ENCODE data around the gene REN.

Gene REN

DNA sequence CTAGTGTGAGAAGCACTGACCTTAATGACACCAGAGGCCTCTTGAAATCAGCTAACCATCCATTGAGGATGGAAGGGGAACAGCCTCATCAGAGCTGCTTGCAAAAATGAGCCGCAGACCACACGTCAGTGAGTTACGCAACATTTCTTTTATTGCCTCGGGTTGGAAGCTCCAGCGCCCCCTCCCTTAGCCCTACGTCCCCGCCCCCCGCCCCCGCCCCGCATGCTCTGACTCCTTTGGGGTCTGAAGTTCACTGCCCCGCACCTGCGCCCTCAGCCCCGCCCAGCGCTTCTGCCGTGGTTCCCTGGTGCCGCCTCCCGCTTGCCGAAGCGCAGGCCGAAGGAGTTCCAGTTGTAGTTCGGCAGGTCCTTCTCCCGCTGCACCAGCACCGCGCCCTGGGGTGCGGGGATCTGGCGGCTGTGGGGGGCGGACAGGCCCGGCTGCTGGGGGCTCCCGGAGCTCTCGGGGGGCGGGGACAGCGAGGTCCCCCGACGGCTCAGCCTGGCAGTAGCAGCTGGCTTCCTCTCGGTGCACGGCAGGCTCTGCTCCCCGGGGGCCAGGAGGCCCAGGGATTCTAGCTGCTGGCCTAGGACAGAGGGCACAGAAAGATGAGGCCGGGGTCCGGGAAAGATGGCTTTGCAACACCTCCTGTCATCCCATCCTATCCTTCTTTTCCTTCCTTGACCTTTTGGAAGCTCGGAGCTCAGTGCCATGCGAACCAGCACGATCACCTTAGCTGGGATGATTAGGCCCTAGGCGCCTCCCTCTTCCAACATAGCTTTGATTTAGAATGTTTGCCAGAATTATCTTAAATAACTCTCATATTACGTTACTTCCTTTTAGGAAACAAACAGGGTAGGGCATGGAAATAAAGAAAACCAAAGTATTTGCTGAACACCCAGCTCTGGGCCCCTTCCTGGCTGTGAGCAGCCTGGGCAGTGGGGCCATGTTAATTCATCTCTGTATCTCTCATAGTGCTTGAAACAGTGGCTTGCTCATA lies 24.4 kb upstream of the REN start:
- peak overlapping the region; percentile 40 for H3K4me3 ChIP-seq (ENCODE audit: low read length)
- no peak overlapping the region for H3K9ac ChIP-seq (ENCODE audit: low read depth, low read length)
- WGBS = 17% methylated on average over 43 of the region's 44 CpGs

DNA sequence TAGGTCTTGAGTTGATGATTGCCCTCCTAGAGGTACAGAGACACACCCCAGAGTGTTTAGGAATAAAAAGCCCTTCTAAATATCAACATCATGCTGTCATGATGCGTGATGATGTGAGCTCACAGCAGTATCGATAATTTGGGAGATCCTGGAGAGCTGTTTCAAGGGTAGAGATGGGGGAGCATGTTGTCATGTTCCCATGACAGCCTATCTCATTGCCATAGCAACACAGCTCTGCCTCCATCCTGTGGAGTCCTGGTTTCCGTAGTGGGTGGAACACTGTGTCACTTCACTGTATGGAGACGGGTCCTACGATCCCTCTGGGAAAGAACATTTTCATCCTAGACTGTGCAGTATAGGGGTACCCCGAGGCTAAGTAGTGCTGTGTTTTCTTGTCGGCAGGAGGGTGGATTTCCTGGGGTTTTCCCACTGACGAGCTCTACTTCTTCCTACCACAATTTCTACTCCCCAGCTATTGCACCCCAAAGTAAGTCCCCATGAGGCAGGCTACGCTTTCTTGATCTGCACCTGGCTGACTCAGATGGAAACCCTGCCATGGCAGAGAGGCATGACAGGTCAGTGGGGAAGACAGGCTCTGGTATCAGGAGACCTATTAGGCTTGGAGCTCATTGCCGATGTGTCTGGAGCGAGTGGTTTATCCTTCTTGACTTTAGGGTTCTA lies 23.0 kb upstream of the REN start:
- no peak overlapping the region for H3K4me3 ChIP-seq (ENCODE audit: low read length)
- no peak overlapping the region for H3K9ac ChIP-seq (ENCODE audit: low read depth, low read length)
- peaks cover 56% of the 10 kb centered on the region for H3K27me3 ChIP-seq (ENCODE audit: insufficient read depth, low read length)
- WGBS = 84% methylated on average over 11 of the region's 11 CpGs
- H3K27ac ChIP-seq (ENCODE audit: low read depth, low read length) = no peak overlapping the region
- H3K9me3 ChIP-seq (ENCODE audit: insufficient read depth, low read depth, low read length) = no peaks in the 10 kb centered on the region
- no peaks in the 10 kb centered on the region for H3K36me3 ChIP-seq (ENCODE audit: insufficient read depth, low read length)
- no peaks in the 10 kb centered on the region; the same call in 1 of the 2 replicates for H3K4me1 ChIP-seq (ENCODE audit: insufficient read depth, low read length)

More for the DNA sequence above, 24.4 kb upstream of the REN start:
- Histone ChIP-seq H3K27ac (ENCODE audit: low read depth, low read length) (no peak overlapping the region), H3K36me3 (ENCODE audit: insufficient read depth, low read length) (no peaks in the 10 kb centered on the region), H3K27me3 (ENCODE audit: insufficient read depth, low read length) (peaks cover 56% of the 10 kb centered on the region), H3K9me3 (ENCODE audit: insufficient read depth, low read depth, low read length) (no peaks in the 10 kb centered on the region), H3K4me1 (ENCODE audit: insufficient read depth, low read length) (no peaks in the 10 kb centered on the region; the same call in 1 of the 2 replicates)

DNA sequence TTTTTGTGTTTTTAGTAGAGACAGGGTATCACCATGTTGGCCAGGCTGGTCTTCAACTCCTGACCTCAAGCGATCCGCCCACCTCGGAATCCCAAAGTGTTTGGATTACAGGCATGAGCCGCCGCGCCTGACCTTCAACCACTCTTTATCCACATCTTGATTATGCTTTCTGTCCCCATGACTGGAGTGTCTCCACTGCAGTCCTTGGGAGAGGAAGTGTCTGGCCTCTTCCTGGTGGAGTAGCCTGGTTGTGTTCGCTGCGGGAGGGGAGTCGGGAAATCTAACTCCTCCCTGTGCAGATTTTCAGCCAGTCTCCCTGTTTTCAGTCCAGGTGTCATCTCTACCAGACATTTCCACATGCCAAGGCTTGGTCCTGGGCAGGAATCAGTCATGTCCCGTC lies 20.5 kb upstream of the REN start:
- Histone ChIP-seq H3K27me3 (ENCODE audit: insufficient read depth, low read length) (peaks cover 47% of the 10 kb centered on the region), H3K9ac (ENCODE audit: low read depth, low read length) (no peak overlapping the region), H3K9me3 (ENCODE audit: insufficient read depth, low read depth, low read length) (no peaks in the 10 kb centered on the region), H3K4me1 (ENCODE audit: insufficient read depth, low read length) (no peaks in the 10 kb centered on the region; the same call in 1 of the 2 replicates), H3K36me3 (ENCODE audit: insufficient read depth, low read length) (no peaks in the 10 kb centered on the region), H3K4me3 (ENCODE audit: low read length) (no peak overlapping the region), H3K27ac (ENCODE audit: low read depth, low read length) (no peak overlapping the region)
- 92% methylated on average over 10 of the region's 10 CpGs for WGBS

DNA sequence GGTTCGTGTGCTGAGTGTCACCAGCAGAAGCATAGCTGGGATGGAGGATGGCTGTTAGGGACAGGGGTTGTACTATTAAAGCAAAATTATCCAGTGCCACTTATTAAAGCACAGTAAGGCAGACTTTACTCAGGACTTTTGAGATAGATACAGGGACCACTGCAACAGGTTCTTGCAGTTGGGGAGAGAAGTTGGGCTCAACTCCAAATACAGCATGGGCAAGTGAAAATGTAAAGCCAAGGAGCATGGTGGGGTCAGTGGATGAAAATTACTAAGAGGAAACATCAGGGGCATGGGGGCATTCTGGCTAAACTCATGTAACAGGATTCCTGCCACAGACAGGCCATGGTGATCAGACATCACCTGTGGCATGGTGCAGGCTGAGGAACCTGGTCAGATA lies 15.0 kb upstream of the REN start:
- Histone ChIP-seq H3K9me3 (ENCODE audit: insufficient read depth, low read depth, low read length) (0 out of 2 replicates have a peak, but pooled peaks cover 5% of the 10 kb centered on the region), H3K27ac (ENCODE audit: low read depth, low read length) (no peak overlapping the region), H3K4me1 (ENCODE audit: insufficient read depth, low read length) (no peaks in the 10 kb centered on the region), H3K36me3 (ENCODE audit: insufficient read depth, low read length) (no peaks in the 10 kb centered on the region), H3K9ac (ENCODE audit: low read depth, low read length) (no peak overlapping the region), H3K27me3 (ENCODE audit: insufficient read depth, low read length) (no peaks in the 10 kb centered on the region; the same call in 1 of the 2 replicates), H3K4me3 (ENCODE audit: low read length) (no peak overlapping the region)
- WGBS = 73% methylated on average over 1 of the region's 1 CpG

DNA sequence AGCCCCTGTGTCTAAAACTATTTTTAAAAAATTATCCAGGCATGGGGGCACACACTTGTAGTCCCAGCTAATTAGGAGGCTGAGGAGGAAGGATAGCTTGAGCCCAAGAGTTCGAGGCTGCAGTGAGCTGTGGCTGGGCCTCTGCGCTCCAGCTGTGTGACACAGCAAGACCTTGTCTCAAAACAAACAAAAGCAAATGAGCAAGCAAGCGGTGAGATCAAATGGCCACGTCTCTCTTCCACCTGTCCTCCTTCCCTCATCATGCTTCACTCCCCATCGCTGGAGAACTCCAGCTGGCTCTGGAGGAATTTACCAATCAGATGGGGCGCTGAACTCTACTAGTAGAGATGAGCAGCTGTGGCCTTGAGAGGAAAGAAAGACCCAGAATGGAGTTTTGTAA lies 14.0 kb upstream of the REN start:
- no peaks in the 10 kb centered on the region for H3K27me3 ChIP-seq (ENCODE audit: insufficient read depth, low read length)
- WGBS = 75% methylated on average over 6 of the region's 6 CpGs
- no peaks in the 10 kb centered on the region for H3K4me1 ChIP-seq (ENCODE audit: insufficient read depth, low read length)
- H3K27ac ChIP-seq (ENCODE audit: low read depth, low read length) = no peak overlapping the region
- H3K36me3 ChIP-seq (ENCODE audit: insufficient read depth, low read length) = no peaks in the 10 kb centered on the region
- H3K4me3 ChIP-seq (ENCODE audit: low read length) = no peak overlapping the region
- no peak overlapping the region for H3K9ac ChIP-seq (ENCODE audit: low read depth, low read length)
- 0 out of 2 replicates have a peak, but pooled peaks cover 5% of the 10 kb centered on the region for H3K9me3 ChIP-seq (ENCODE audit: insufficient read depth, low read depth, low read length)

DNA sequence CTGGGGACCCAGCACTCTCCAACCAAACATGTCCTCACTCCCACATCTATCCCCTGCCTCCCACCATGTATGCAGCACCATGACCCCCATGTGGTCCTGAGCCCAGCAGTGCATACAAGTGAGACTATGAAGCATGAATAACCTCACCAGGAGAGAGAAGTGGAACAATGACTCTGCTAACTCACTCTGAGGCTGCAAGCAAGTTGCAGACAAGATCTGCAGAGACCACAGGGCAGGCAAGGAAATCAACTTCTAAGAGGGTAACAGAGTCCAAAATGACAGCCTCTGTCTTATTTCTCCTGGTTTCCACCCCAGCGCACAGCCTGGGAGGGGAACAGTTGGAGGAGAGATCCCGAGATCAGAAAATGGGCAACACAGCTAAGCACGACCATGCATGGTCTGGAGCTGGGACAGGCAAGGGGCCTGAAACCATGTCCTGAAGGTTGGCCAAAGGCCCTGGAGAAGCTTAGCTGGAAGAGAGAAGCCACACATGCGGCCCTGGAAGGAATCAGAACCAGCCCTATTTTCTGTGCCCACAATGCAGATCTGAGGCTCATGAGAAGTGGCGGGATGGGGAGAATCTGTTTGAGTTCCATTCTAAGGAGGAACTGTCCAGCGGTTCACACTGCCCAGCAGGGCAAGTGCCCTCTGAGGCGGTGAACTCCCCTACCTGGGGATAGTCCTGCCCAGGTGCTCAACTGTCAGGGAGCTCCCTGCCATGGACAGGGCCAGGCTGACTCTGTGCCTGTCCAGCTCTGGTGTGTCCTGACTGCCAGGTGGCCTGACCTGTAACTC lies 12.5 kb upstream of the REN start:
- no peak overlapping the region for H3K4me3 ChIP-seq (ENCODE audit: low read length)
- H3K27ac ChIP-seq (ENCODE audit: low read depth, low read length) = no peak overlapping the region
- H3K9me3 ChIP-seq (ENCODE audit: insufficient read depth, low read depth, low read length) = 0 out of 2 replicates have a peak, but pooled peaks cover 5% of the 10 kb centered on the region
- WGBS = 89% methylated on average over 7 of the region's 7 CpGs
- H3K9ac ChIP-seq (ENCODE audit: low read depth, low read length) = no peak overlapping the region
- peaks cover 3% of the 10 kb centered on the region; the same call in 1 of the 2 replicates for H3K27me3 ChIP-seq (ENCODE audit: insufficient read depth, low read length)
- H3K36me3 ChIP-seq (ENCODE audit: insufficient read depth, low read length) = no peaks in the 10 kb centered on the region
- no peaks in the 10 kb centered on the region for H3K4me1 ChIP-seq (ENCODE audit: insufficient read depth, low read length)

DNA sequence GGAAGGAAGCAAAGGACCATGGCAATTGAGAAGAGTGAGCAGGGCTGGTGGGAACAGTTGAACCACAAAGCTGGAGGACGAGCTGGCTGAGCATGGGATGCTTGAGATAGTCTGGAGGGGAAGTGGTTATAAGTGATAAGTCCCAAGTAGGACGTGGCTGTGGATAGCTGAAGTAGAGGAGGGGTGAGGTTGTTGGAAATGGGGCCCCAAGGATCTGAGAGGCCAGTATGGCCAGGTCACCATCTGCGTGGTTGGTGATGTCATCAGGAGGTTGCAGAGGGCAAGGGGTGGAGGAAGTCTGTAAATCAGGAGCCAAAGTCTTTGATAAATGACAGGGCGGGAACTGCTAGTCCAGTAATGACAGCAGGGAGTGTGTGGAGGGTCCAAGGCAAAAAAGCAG lies 11.0 kb upstream of the REN start:
- H3K9me3 ChIP-seq (ENCODE audit: insufficient read depth, low read depth, low read length) = 0 out of 2 replicates have a peak, but pooled peaks cover 5% of the 10 kb centered on the region
- H3K36me3 ChIP-seq (ENCODE audit: insufficient read depth, low read length) = no peaks in the 10 kb centered on the region
- H3K4me3 ChIP-seq (ENCODE audit: low read length) = no peak overlapping the region
- H3K9ac ChIP-seq (ENCODE audit: low read depth, low read length) = no peak overlapping the region
- WGBS = 78% methylated on average over 4 of the region's 4 CpGs
- peaks cover 3% of the 10 kb centered on the region; the same call in 1 of the 2 replicates for H3K27me3 ChIP-seq (ENCODE audit: insufficient read depth, low read length)
- H3K27ac ChIP-seq (ENCODE audit: low read depth, low read length) = no peak overlapping the region
- no peaks in the 10 kb centered on the region for H3K4me1 ChIP-seq (ENCODE audit: insufficient read depth, low read length)

DNA sequence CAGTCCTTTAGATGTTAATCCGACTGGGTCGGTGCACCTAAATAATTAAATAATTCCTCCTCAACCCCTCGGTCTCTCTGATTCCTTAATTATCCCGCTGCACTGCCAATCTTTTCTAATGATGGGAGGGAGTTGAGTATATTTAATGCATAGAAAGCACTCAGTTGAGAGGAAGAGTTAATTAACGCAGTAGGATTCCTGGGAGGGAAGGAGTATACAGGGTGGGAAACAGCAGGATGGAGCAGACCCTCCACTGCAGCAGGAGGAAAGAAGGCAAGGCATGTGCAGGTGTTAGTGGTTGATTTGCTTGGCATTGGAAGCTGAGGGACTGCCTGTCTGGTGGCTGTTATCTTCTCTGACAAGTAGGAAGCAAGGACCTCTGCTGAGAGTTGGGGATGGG lies 9.9 kb upstream of the REN start:
- H3K4me3 ChIP-seq (ENCODE audit: low read length) = no peak overlapping the region

DNA sequence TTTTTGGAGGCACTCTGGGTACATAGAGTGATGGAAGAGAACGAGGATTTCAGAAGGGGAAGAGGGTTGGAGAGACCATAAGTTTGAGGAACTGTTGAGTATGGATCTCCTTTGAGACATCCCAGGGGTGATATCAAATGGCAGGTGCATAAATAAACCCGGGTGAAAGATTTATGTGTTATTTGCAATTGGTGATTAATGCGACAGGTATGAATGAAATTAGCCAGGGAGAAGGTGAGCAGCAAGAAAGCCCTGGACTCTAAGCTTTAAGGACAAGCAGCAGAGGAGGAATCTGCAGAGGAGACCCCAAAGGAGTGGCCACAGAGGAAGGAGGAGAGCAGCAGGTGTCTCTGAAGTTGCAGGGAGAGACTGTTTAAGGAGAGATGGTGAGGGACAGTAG lies 8.8 kb upstream of the REN start:
- H3K4me3 ChIP-seq (ENCODE audit: low read length) = no peak overlapping the region
- no peaks in the 10 kb centered on the region for H3K4me1 ChIP-seq (ENCODE audit: insufficient read depth, low read length)
- no peak overlapping the region for H3K27ac ChIP-seq (ENCODE audit: low read depth, low read length)
- H3K9ac ChIP-seq (ENCODE audit: low read depth, low read length) = no peak overlapping the region
- peaks cover 3% of the 10 kb centered on the region; the same call in 1 of the 2 replicates for H3K27me3 ChIP-seq (ENCODE audit: insufficient read depth, low read length)
- 90% methylated on average over 3 of the region's 3 CpGs for WGBS
- H3K9me3 ChIP-seq (ENCODE audit: insufficient read depth, low read depth, low read length) = peaks cover 19% of the 10 kb centered on the region
- H3K36me3 ChIP-seq (ENCODE audit: insufficient read depth, low read length) = no peaks in the 10 kb centered on the region

More for the DNA sequence above, 9.9 kb upstream of the REN start:
- Histone ChIP-seq H3K36me3 (ENCODE audit: insufficient read depth, low read length) (no peaks in the 10 kb centered on the region), H3K9ac (ENCODE audit: low read depth, low read length) (no peak overlapping the region), H3K27me3 (ENCODE audit: insufficient read depth, low read length) (peaks cover 3% of the 10 kb centered on the region; the same call in 1 of the 2 replicates), H3K4me1 (ENCODE audit: insufficient read depth, low read length) (no peaks in the 10 kb centered on the region), H3K27ac (ENCODE audit: low read depth, low read length) (no peak overlapping the region), H3K9me3 (ENCODE audit: insufficient read depth, low read depth, low read length) (0 out of 2 replicates have a peak, but pooled peaks cover 9% of the 10 kb centered on the region)
- WGBS = 88% methylated on average over 2 of the region's 5 CpGs

DNA sequence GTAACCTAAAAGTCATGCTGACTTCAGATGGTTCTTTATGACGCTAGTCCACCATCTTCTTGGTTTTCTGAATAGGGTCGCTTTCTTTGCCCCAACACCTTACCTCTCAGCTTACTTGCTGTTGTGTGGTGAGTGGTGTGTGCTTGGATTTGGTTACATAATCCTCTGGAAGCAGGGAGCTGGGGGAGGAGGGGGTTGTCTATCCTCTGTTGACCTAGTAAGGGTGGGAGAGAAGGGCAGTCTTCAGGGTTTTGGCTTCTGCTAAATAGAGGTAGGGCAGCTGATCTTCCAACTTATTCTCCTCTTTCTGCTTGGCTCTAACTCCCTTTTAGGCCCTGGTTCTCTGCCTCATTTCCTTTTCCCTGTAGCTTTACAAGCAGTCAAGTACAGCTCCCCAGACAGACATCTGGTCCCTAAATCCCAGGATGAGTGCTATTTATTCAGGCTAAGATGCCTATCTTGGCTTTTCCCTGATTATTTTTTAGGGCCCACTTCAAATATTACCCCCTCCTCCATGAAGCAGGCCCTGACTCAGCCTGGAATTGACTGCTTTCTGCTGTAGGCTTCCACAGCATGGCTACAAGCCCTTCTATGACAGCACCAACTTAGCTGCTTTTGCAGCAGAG lies 6.4 kb upstream of the REN start:
- H3K4me1 ChIP-seq (ENCODE audit: insufficient read depth, low read length) = no peaks in the 10 kb centered on the region
- no peak overlapping the region for H3K9ac ChIP-seq (ENCODE audit: low read depth, low read length)
- H3K27ac ChIP-seq (ENCODE audit: low read depth, low read length) = no peak overlapping the region
- peaks cover 3% of the 10 kb centered on the region; the same call in 1 of the 2 replicates for H3K27me3 ChIP-seq (ENCODE audit: insufficient read depth, low read length)
- no peak overlapping the region for H3K4me3 ChIP-seq (ENCODE audit: low read length)
- H3K36me3 ChIP-seq (ENCODE audit: insufficient read depth, low read length) = no peaks in the 10 kb centered on the region
- H3K9me3 ChIP-seq (ENCODE audit: insufficient read depth, low read depth, low read length) = peaks cover 29% of the 10 kb centered on the region
- 84% methylated on average over 2 of the region's 2 CpGs for WGBS

Data from HUES64 (cell line).